Measurements from ENCODE around the gene FHAD1. TPM values are rescaled to one million over a fixed set of nuclear protein-coding genes. Genes with fewer than 3 reads are reported as not detected.

FHAD1 gene
- total and polyA plus RNA-seq, 10 of the 15 experiments (the other 5 are each of a cell fraction or from before 2014, with no cell fraction given): 0.09 to 1.0 (median 0.32) TPM; not detected in 2

DNA sequence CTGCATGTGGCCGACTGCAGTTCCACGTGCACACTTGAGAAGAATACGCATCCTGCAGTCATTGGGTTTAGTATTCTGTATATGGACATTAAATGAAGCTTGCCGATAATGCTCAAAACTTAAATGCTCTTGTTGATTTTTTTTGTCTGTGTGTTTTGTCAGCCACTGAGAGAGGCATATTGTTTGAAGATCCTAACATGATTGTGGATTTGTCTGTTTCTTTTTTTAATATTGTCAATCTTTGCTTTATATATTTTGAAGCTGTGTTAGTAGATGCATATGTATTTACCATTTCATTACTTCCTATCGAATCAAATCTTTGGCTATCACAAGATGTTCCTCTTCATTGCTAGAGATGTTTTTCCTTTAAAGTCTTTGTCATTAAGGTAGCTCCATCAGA is 73.2 kb downstream of the FHAD1 start:
- no TSS peak for BruUV-seq (replicated peaks)
- TF ChIP-seq ATF7 (IDR thresholded peaks at IDR 0.05; ENCODE audit: low read depth): no peak
- TF ChIP-seq ZBED1 (IDR thresholded peaks at IDR 0.05; ENCODE audit: borderline replicate concordance): no peak
- no peak for TF ChIP-seq MEF2A (IDR thresholded peaks at IDR 0.05; ENCODE audit: insufficient read depth, low read depth, low read length)
- TF ChIP-seq, protein P1, sequence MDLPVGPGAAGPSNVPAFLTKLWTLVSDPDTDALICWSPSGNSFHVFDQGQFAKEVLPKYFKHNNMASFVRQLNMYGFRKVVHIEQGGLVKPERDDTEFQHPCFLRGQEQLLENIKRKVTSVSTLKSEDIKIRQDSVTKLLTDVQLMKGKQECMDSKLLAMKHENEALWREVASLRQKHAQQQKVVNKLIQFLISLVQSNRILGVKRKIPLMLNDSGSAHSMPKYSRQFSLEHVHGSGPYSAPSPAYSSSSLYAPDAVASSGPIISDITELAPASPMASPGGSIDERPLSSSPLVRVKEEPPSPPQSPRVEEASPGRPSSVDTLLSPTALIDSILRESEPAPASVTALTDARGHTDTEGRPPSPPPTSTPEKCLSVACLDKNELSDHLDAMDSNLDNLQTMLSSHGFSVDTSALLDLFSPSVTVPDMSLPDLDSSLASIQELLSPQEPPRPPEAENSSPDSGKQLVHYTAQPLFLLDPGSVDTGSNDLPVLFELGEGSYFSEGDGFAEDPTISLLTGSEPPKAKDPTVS (IDR thresholded peaks at IDR 0.05; ENCODE audit: low read depth, low read length): no peak
- TF ChIP-seq NR2F1 (conservative IDR thresholded peaks at IDR 0.05): no peak
- intact Hi-C loops (cut with micrococcal nuclease; ENCODE audit: unreplicated experiment): loop anchor here (5.0 kb wide), 1 partner anchor 97 kb away; no protein-coding TSS in a partner anchor
- ChIA-PET RAD21 (ENCODE audit: unreplicated experiment) (interaction anchor here (0.8 to 1.3 kb wide), 3 partner anchors 13 to 192 kb away, joined by 3 read pairs; no protein-coding TSS in a partner anchor), SMC1A (ENCODE audit: uncharacterized antibody, unreplicated experiment) (interaction anchor here (0.5 to 2.1 kb wide), 11 partner anchors 13 to 216 kb away, joined by 3 to 11 read pairs (median 4); no protein-coding TSS in a partner anchor), POLR2A (no interaction called here), CTCF (interaction anchor here (0.6 to 2.9 kb wide), 9 partner anchors 12 to 192 kb away, joined by 3 to 12 read pairs (median 4); no protein-coding TSS in a partner anchor)
- no peaks in the 10 kb centered on the region for H3K4me1 ChIP-seq (ENCODE audit: control insufficient read depth, insufficient read depth, low read length)
- in situ Hi-C loops (cut with MboI): no loop called here
- WGBS (ENCODE audit: insufficient coverage, insufficient replicate concordance, low lambda C conversion rate, missing lambda C conversion rate): 46% methylated on average over 5 of the region's 5 CpGs
- no peaks in the 10 kb centered on the region; the same call in 1 of the 2 replicates for H4K20me1 ChIP-seq (ENCODE audit: control insufficient read depth, insufficient read depth)
- H3K4me3 ChIP-seq: no peak overlapping the region
- ATAC-seq (no peak), DNase-seq (ENCODE audit: low read depth, low spot score) (no peak), FAIRE-seq (no peak)
- H3K36me3 ChIP-seq (ENCODE audit: control insufficient read depth in 2 of 2, insufficient read depth in 2 of 2, low read length in 1 of 2): no peaks in the 10 kb centered on the region
- H3K4me2 ChIP-seq (ENCODE audit: control insufficient read depth, insufficient read depth): no peak overlapping the region
- no peaks in the 10 kb centered on the region; a peak in 1 of 4 replicates for H3K27me3 ChIP-seq (replicated peaks in 1 of 2; ENCODE audit: control insufficient read depth in 2 of 2, insufficient read depth in 2 of 2, low read length in 1 of 2)
- no peaks in the 10 kb centered on the region for H3K79me2 ChIP-seq (ENCODE audit: control insufficient read depth, insufficient read depth, low read length)
- H3K27ac ChIP-seq (ENCODE audit: control insufficient read depth, insufficient read depth): no peak overlapping the region
- H2AFZ ChIP-seq (ENCODE audit: control insufficient read depth, low read depth, low read length): no peak overlapping the region
- no peak overlapping the region for H3K9ac ChIP-seq (ENCODE audit: control insufficient read depth, insufficient read depth, low read length)
- H3K9me3 ChIP-seq (replicated peaks; ENCODE audit: control insufficient read depth, insufficient read depth, low read length): peaks cover 4% of the 10 kb centered on the region; the same call in 2 of the 3 replicates

GRCh38 chr1:15321601-15322000 is 74.6 kb downstream of the FHAD1 start:
- no peak for ATAC-seq
- H3K79me2 ChIP-seq (ENCODE audit: control insufficient read depth, insufficient read depth, low read length): no peaks in the 10 kb centered on the region
- no peak for DNase-seq (ENCODE audit: low read depth, low spot score)
- ChIA-PET POLR2A (no interaction called here), CTCF (interaction anchor here (0.6 to 4.5 kb wide), 2 partner anchors 47 to 111 kb away, joined by 3 to 178 read pairs; no protein-coding TSS in a partner anchor), RAD21 (ENCODE audit: unreplicated experiment) (no interaction called here), SMC1A (ENCODE audit: uncharacterized antibody, unreplicated experiment) (interaction anchor here (2.1 kb wide), 1 partner anchor 110 kb away, joined by 11 read pairs; no protein-coding TSS in a partner anchor)
- BruUV-seq (replicated peaks): no TSS peak
- peaks cover 4% of the 10 kb centered on the region; the same call in 2 of the 3 replicates for H3K9me3 ChIP-seq (replicated peaks; ENCODE audit: control insufficient read depth, insufficient read depth, low read length)
- in situ Hi-C loops (cut with MboI): no loop called here
- no peaks in the 10 kb centered on the region for H3K4me1 ChIP-seq (ENCODE audit: control insufficient read depth, insufficient read depth, low read length)
- FAIRE-seq: no peak
- no peak overlapping the region for H3K4me3 ChIP-seq
- H3K27me3 ChIP-seq (replicated peaks in 1 of 2; ENCODE audit: control insufficient read depth in 2 of 2, insufficient read depth in 2 of 2, low read length in 1 of 2): no peaks in the 10 kb centered on the region; a peak in 1 of 4 replicates
- H3K4me2 ChIP-seq (ENCODE audit: control insufficient read depth, insufficient read depth): no peak overlapping the region
- H2AFZ ChIP-seq (ENCODE audit: control insufficient read depth, low read depth, low read length): no peak overlapping the region
- H4K20me1 ChIP-seq (ENCODE audit: control insufficient read depth, insufficient read depth): no peaks in the 10 kb centered on the region; the same call in 1 of the 2 replicates
- intact Hi-C loops (cut with micrococcal nuclease; ENCODE audit: unreplicated experiment): loop anchor here (5.0 kb wide), 1 partner anchor 96 kb away; no protein-coding TSS in a partner anchor
- H3K36me3 ChIP-seq (ENCODE audit: control insufficient read depth in 2 of 2, insufficient read depth in 2 of 2, low read length in 1 of 2): no peaks in the 10 kb centered on the region
- H3K9ac ChIP-seq (ENCODE audit: control insufficient read depth, insufficient read depth, low read length): no peak overlapping the region
- TF ChIP-seq, protein P2, sequence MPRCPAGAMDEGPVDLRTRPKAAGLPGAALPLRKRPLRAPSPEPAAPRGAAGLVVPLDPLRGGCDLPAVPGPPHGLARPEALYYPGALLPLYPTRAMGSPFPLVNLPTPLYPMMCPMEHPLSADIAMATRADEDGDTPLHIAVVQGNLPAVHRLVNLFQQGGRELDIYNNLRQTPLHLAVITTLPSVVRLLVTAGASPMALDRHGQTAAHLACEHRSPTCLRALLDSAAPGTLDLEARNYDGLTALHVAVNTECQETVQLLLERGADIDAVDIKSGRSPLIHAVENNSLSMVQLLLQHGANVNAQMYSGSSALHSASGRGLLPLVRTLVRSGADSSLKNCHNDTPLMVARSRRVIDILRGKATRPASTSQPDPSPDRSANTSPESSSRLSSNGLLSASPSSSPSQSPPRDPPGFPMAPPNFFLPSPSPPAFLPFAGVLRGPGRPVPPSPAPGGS (IDR thresholded peaks at IDR 0.05; ENCODE audit: borderline replicate concordance, insufficient read depth, low read depth, low read length, poor library complexity, severe bottlenecking): peak; percentile 61
- TF ChIP-seq, protein P3, sequence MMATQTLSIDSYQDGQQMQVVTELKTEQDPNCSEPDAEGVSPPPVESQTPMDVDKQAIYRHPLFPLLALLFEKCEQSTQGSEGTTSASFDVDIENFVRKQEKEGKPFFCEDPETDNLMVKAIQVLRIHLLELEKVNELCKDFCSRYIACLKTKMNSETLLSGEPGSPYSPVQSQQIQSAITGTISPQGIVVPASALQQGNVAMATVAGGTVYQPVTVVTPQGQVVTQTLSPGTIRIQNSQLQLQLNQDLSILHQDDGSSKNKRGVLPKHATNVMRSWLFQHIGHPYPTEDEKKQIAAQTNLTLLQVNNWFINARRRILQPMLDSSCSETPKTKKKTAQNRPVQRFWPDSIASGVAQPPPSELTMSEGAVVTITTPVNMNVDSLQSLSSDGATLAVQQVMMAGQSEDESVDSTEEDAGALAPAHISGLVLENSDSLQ (IDR thresholded peaks at IDR 0.05): no peak
- H3K27ac ChIP-seq (ENCODE audit: control insufficient read depth, insufficient read depth): no peak overlapping the region
- WGBS (ENCODE audit: insufficient coverage, insufficient replicate concordance, low lambda C conversion rate, missing lambda C conversion rate): 48% methylated on average over 2 of the region's 2 CpGs
